ENCODE data around the gene CEP68. TPM values are rescaled to one million over a fixed set of nuclear protein-coding genes. Genes with fewer than 3 reads are reported as not detected.

The CEP68 gene
- total RNA-seq, 1 donor from 2014 or later = 25.0 TPM

GRCh38 chr2:65070172-65070830 is 14.1 kb downstream of the CEP68 start:
- H3K4me1 ChIP-seq = peaks cover 72% of the 10 kb centered on the region
- H3K27ac ChIP-seq = peak overlapping the region; percentile 38
- no peak for DNase-seq (ENCODE audit: extremely low spot score in 2 of 2)

DNA sequence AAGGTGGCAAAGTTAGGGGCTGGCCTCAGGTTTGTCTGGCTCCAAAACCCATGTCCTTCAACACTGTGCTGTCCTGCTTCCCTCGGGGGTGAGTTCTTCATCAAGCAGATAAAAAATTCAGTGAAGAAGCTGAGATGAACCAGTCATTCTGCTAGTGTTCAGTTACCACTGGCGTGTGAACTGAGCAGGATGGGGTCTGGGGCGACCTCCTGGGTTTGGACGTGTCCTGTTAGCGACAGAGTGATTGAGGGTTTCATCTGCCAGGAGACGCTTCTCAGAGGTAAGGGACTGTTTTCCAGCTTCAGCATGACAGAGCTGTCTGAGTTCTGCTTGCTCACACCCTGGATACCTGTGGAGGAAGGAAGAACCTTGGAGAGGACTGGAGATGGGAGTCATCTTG is 14.6 kb downstream of the CEP68 start:
- Histone ChIP-seq H3K9me3 (no peaks in the 10 kb centered on the region), H3K27me3 (no peaks in the 10 kb centered on the region), H3K4me3 (no peak overlapping the region), H3K27ac (peak overlapping the region; percentile 38), H3K4me1 (peaks cover 72% of the 10 kb centered on the region), H3K36me3 (peaks cover 0 to 27% of the 10 kb centered on the region in 2 donors)
- intact Hi-C loops (cut with DNase I) = no loop called here
- TF ChIP-seq CTCF (IDR thresholded peaks at IDR 0.05) (no peak), POLR2A (IDR thresholded peaks at IDR 0.05) (no peak), POLR2AphosphoS5 (IDR thresholded peaks at IDR 0.05; ENCODE audit: insufficient read depth in 1 of 2, low read depth in 1 of 2) (no peak)
- no peak for DNase-seq (ENCODE audit: extremely low spot score in 2 of 2)

More at GRCh38 chr2:65070172-65070830, 14.1 kb downstream of the CEP68 start:
- Histone ChIP-seq H3K36me3 (peaks cover 0 to 27% of the 10 kb centered on the region in 2 donors), H3K4me3 (no peak overlapping the region), H3K9me3 (no peaks in the 10 kb centered on the region), H3K27me3 (no peaks in the 10 kb centered on the region)
- no peak for TF ChIP-seq POLR2AphosphoS5 (IDR thresholded peaks at IDR 0.05; ENCODE audit: insufficient read depth in 1 of 2, low read depth in 1 of 2)
- TF ChIP-seq POLR2A (IDR thresholded peaks at IDR 0.05) = no peak
- intact Hi-C loops (cut with DNase I) = no loop called here

DNA sequence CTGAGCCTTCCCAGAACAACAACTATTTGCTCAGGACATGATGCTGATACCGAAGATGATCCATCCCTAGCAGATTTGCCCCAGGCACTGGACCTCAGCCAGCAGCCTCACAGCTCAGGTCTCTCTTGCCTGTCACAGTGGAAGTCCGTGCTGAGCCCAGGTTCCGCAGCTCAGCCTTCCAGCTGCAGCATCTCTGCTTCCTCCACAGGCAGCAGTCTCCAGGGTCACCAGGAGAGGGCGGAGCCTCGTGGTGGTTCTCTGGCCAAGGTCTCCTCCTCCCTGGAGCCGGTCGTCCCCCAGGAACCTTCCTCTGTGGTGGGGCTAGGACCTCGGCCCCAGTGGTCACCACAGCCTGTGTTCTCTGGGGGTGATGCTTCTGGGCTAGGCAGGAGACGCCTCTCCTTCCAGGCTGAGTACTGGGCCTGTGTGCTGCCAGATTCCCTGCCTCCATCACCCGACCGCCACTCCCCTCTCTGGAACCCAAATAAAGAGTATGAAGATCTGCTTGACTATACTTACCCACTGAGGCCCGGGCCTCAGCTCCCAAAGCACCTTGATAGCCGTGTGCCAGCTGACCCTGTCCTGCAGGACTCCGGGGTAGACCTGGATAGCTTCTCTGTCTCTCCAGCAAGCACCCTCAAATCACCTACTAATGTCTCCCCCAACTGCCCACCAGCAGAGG is 15.4 kb downstream of the CEP68 start:
- H3K4me3 ChIP-seq = no peak overlapping the region
- TF ChIP-seq CTCF (IDR thresholded peaks at IDR 0.05) (no peak), POLR2A (IDR thresholded peaks at IDR 0.05) (no peak), POLR2AphosphoS5 (IDR thresholded peaks at IDR 0.05; ENCODE audit: insufficient read depth in 1 of 2, low read depth in 1 of 2) (no peak)
- no peaks in the 10 kb centered on the region for H3K9me3 ChIP-seq
- H3K4me1 ChIP-seq = peaks cover 75% of the 10 kb centered on the region
- DNase-seq (ENCODE audit: extremely low spot score in 2 of 2) = no peak
- intact Hi-C loops (cut with DNase I) = no loop called here
- H3K27me3 ChIP-seq = no peaks in the 10 kb centered on the region
- peaks cover 0 to 27% of the 10 kb centered on the region in 2 donors for H3K36me3 ChIP-seq
- no peak overlapping the region for H3K27ac ChIP-seq

DNA sequence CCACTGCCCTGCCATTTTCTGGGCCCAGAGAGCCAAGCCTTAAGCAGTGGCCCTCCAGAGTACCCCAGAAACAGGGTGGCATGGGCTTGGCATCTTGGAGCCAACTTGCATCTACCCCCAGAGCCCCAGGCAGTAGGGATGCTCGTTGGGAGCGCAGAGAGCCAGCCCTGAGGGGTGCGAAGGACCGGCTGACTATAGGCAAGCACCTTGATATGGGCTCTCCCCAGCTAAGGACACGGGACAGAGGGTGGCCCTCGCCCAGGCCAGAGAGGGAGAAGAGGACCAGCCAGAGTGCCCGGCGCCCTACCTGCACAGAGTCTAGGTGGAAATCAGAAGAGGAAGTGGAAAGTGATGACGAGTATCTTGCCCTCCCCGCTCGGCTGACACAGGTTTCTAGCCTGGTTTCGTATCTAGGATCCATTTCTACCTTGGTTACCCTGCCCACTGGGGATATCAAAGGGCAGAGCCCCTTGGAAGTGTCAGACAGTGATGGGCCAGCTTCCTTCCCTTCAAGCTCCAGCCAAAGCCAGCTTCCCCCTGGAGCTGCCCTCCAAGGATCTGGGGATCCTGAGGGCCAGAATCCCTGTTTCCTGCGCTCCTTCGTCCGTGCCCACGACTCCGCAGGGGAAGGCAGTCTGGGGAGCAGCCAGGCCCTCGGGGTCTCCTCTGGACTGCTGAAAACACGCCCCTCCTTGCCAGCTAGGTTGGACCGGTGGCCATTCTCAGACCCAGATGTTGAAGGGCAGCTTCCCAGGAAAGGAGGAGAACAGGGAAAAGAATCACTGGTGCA is 16.2 kb downstream of the CEP68 start:
- no peak overlapping the region for H3K4me3 ChIP-seq
- TF ChIP-seq POLR2AphosphoS5 (IDR thresholded peaks at IDR 0.05; ENCODE audit: insufficient read depth in 1 of 2, low read depth in 1 of 2) = no peak
- TF ChIP-seq CTCF (IDR thresholded peaks at IDR 0.05) = no peak
- no peak for TF ChIP-seq POLR2A (IDR thresholded peaks at IDR 0.05)
- no peak overlapping the region for H3K27ac ChIP-seq
- DNase-seq (ENCODE audit: extremely low spot score in 2 of 2) = no peak
- peaks cover 0 to 32% of the 10 kb centered on the region in 2 donors for H3K36me3 ChIP-seq
- no peaks in the 10 kb centered on the region for H3K9me3 ChIP-seq
- intact Hi-C loops (cut with DNase I) = no loop called here
- H3K27me3 ChIP-seq = no peaks in the 10 kb centered on the region
- H3K4me1 ChIP-seq = peaks cover 78% of the 10 kb centered on the region

- Histone ChIP-seq H3K36me3 (peaks cover 0 to 48% of the 10 kb centered on the region in 2 donors), H3K27ac (no peak overlapping the region), H3K4me3 (no peak overlapping the region), H3K4me1 (peaks cover 62% of the 10 kb centered on the region), H3K27me3 (no peaks in the 10 kb centered on the region), H3K9me3 (no peaks in the 10 kb centered on the region)
- no peak for DNase-seq (ENCODE audit: extremely low spot score in 2 of 2)
- no peak for TF ChIP-seq POLR2A (IDR thresholded peaks at IDR 0.05)
- no peak for TF ChIP-seq CTCF (IDR thresholded peaks at IDR 0.05)
- TF ChIP-seq POLR2AphosphoS5 (IDR thresholded peaks at IDR 0.05; ENCODE audit: insufficient read depth in 1 of 2, low read depth in 1 of 2) = no peak
- intact Hi-C loops (cut with DNase I) = no loop called here
These were observed 17.8 kb downstream of the CEP68 start for GRCh38 chr2:65073879-65074565.
